MM.1S (cell line): ENCODE measurements around the gene GBX2.

ENCODE experiments used
- DNase-seq: peaks from one replicate; pipeline ENCODE4 v3.0.0-alpha.2; 2015
- H2AFZ ChIP-seq: fragments of 300-600 bp; sonication (generic); 2 replicates; pipeline ENCODE4 v1.6.0; 2016; ENCODE audit warnings: antibody characterized with exemption, low read length
- H3F3A ChIP-seq: fragments of 300-600 bp; sonication (generic); 2 replicates; pipeline ENCODE4 v1.6.1; 2016; ENCODE audit warnings: mild to moderate bottlenecking, antibody characterized with exemption, low read length, moderate library complexity, mixed read lengths; ENCODE audit not compliant: insufficient read depth
- H3K27ac ChIP-seq: fragments of 300-600 bp; sonication (generic); 2 replicates; pipeline ENCODE4 v1.5.1; 2016; ENCODE audit warnings: mild to moderate bottlenecking, low read length
- H3K27me3 ChIP-seq: fragments of 300-600 bp; sonication (generic); replicated peaks from 2 replicates; pipeline ENCODE4 v1.6.0; 2016; ENCODE audit warnings: low read length; ENCODE audit not compliant: insufficient read depth
- H3K36me3 ChIP-seq: fragments of 300-600 bp; sonication (generic); replicated peaks from 2 replicates; pipeline ENCODE4 v1.6.1; 2016; ENCODE audit warnings: mild to moderate bottlenecking, low read length, mixed read lengths; ENCODE audit not compliant: insufficient read depth
- H3K4me1 ChIP-seq: fragments of 300-600 bp; sonication (generic); 2 replicates; pipeline ENCODE4 v1.6.1; 2016; ENCODE audit warnings: low read length, mixed read lengths
- H3K4me2 ChIP-seq: fragments of 300-600 bp; sonication (generic); 2 replicates; pipeline ENCODE4 v1.6.0; 2016; ENCODE audit warnings: low read depth, low read length
- H3K4me3 ChIP-seq: fragments of 300-600 bp; sonication (generic); 2 replicates; pipeline ENCODE4 v1.5.1; 2016; ENCODE audit warnings: low read length, mixed read lengths
- H3K79me2 ChIP-seq: fragments of 300-600 bp; sonication (generic); 2 replicates; pipeline ENCODE4 v1.6.1; 2016; ENCODE audit warnings: mixed run types, low read length, mixed read lengths
- H3K9ac ChIP-seq: fragments of 300-600 bp; sonication (generic); 2 replicates; pipeline ENCODE4 v1.6.1; 2016; ENCODE audit warnings: low read length, mixed read lengths
- H3K9me2 ChIP-seq: fragments of 300-600 bp; sonication (generic); replicated peaks from 2 replicates; pipeline ENCODE4 v1.6.1; 2016; ENCODE audit warnings: mild to moderate bottlenecking, low read length, mixed read lengths; ENCODE audit not compliant: insufficient read depth
- H3K9me3 ChIP-seq: fragments of 300-600 bp; sonication (generic); replicated peaks from 2 replicates; pipeline ENCODE4 v1.6.1; 2016; ENCODE audit warnings: mild to moderate bottlenecking, low read length, mixed read lengths; ENCODE audit not compliant: insufficient read depth
- H4K20me1 ChIP-seq: fragments of 300-600 bp; sonication (generic); 2 replicates; pipeline ENCODE4 v1.6.1; 2016; ENCODE audit warnings: mild to moderate bottlenecking, low read length, moderate library complexity, mixed read lengths; ENCODE audit not compliant: insufficient read depth
- CTCF ChIP-seq: fragments of 300-600 bp; sonication (generic); IDR thresholded peaks from 2 replicates; pipeline ENCODE4 v1.5.1; 2016; ENCODE audit warnings: antibody characterized with exemption, low read length, mixed read lengths
- EZH2 ChIP-seq: fragments of 300-600 bp; sonication (generic); optimal IDR thresholded peaks from 2 replicates; pipeline ENCODE3; 2017; ENCODE audit warnings: low read depth, mild to moderate bottlenecking, antibody characterized with exemption, low read length, mixed read lengths
- EZH2phosphoT487 ChIP-seq: fragments of 300-600 bp; sonication (generic); IDR thresholded peaks from 2 replicates; pipeline ENCODE4 v1.6.1; 2018; ENCODE audit warnings: antibody characterized with exemption, low read length

The GBX2 gene

GRCh38 chr2:236171680-236172254 lies 3.6 kb upstream of the GBX2 start:
- no peak overlapping the region for H3K4me3 ChIP-seq
- H3K36me3 ChIP-seq, result no peaks in the 10 kb centered on the region
- H3K9me3 ChIP-seq, result no peaks in the 10 kb centered on the region
- H2AFZ ChIP-seq, result no peak overlapping the region
- no peaks in the 10 kb centered on the region for H3K79me2 ChIP-seq
- H3K27me3 ChIP-seq, result peaks cover 58% of the 10 kb centered on the region
- TF ChIP-seq EZH2 (no peak), CTCF (no peak), EZH2phosphoT487 (no peak)
- no peaks in the 10 kb centered on the region for H3K4me1 ChIP-seq
- H4K20me1 ChIP-seq, result no peaks in the 10 kb centered on the region
- no peak overlapping the region for H3K27ac ChIP-seq
- DNase-seq, result no peak
- no peak overlapping the region for H3K4me2 ChIP-seq
- H3K9me2 ChIP-seq, result no peaks in the 10 kb centered on the region
- no peak overlapping the region for H3K9ac ChIP-seq
- no peaks in the 10 kb centered on the region for H3F3A ChIP-seq

GRCh38 chr2:236171181-236171679 lies 3.0 kb upstream of the GBX2 start:
- H3K4me3 ChIP-seq, result no peak overlapping the region
- H3K9me2 ChIP-seq, result no peaks in the 10 kb centered on the region
- H3K36me3 ChIP-seq, result no peaks in the 10 kb centered on the region
- TF ChIP-seq EZH2 (no peak), EZH2phosphoT487 (no peak), CTCF (no peak)
- no peaks in the 10 kb centered on the region for H4K20me1 ChIP-seq
- peaks cover 58% of the 10 kb centered on the region for H3K27me3 ChIP-seq
- DNase-seq, result no peak
- H3K27ac ChIP-seq, result no peak overlapping the region
- H3K4me2 ChIP-seq, result no peak overlapping the region
- no peaks in the 10 kb centered on the region for H3K79me2 ChIP-seq
- no peaks in the 10 kb centered on the region for H3F3A ChIP-seq
- H2AFZ ChIP-seq, result no peak overlapping the region
- no peak overlapping the region for H3K9ac ChIP-seq
- no peaks in the 10 kb centered on the region for H3K4me1 ChIP-seq
- H3K9me3 ChIP-seq, result no peaks in the 10 kb centered on the region

GRCh38 chr2:236170590-236171165 lies 2.5 kb upstream of the GBX2 start:
- H2AFZ ChIP-seq, result no peak overlapping the region
- DNase-seq, result no peak
- H3K9me2 ChIP-seq, result no peaks in the 10 kb centered on the region
- peaks cover 57% of the 10 kb centered on the region for H3K27me3 ChIP-seq
- no peaks in the 10 kb centered on the region for H3F3A ChIP-seq
- TF ChIP-seq EZH2 (no peak), CTCF (no peak), EZH2phosphoT487 (no peak)
- H3K9me3 ChIP-seq, result no peaks in the 10 kb centered on the region
- H3K9ac ChIP-seq, result no peak overlapping the region
- H4K20me1 ChIP-seq, result no peaks in the 10 kb centered on the region
- no peaks in the 10 kb centered on the region for H3K36me3 ChIP-seq
- no peak overlapping the region for H3K4me2 ChIP-seq
- H3K4me3 ChIP-seq, result no peak overlapping the region
- no peak overlapping the region for H3K27ac ChIP-seq
- no peaks in the 10 kb centered on the region for H3K79me2 ChIP-seq
- H3K4me1 ChIP-seq, result no peaks in the 10 kb centered on the region
